Esophagus (tissue), 2 donors: ENCODE data around the gene FAM174C. TPM values are rescaled to one million over a fixed set of nuclear protein-coding genes. Genes with fewer than 3 reads are reported as not detected.

Source experiments
- H3K27ac ChIP-seq, 2 donors: one replicate each; pipeline ENCODE4 v1.5.1; 2013; ENCODE audit warnings: low read depth in 2 of 2, mild to moderate bottlenecking in 2 of 2, inconsistent platforms in 1 of 2, low read length in 1 of 2, moderate library complexity in 1 of 2
- H3K27me3 ChIP-seq, 2 donors: one replicate each; pipeline ENCODE4 v1.6.1; 2013; ENCODE audit warnings: low read length in 2 of 2, control low read depth in 1 of 2, mild to moderate bottlenecking in 1 of 2; ENCODE audit not compliant: insufficient read depth in 2 of 2, control insufficient read depth in 1 of 2
- H3K36me3 ChIP-seq, 2 donors: one replicate each; pipeline ENCODE4 v1.6.1; 2013; ENCODE audit warnings: low read length in 1 of 2; ENCODE audit not compliant: control insufficient read depth in 2 of 2, insufficient read depth in 2 of 2
- H3K4me1 ChIP-seq, 2 donors: one replicate each; pipeline ENCODE4 v1.6.1; 2013; ENCODE audit warnings: low read length in 1 of 2; ENCODE audit not compliant: control insufficient read depth in 2 of 2, insufficient read depth in 2 of 2
- H3K4me3 ChIP-seq, 2 donors: one replicate each; pipeline ENCODE4 v1.5.1; 2013; ENCODE audit warnings: low read length in 2 of 2, mild to moderate bottlenecking in 2 of 2, low read depth in 1 of 2, moderate library complexity in 1 of 2
- H3K9me3 ChIP-seq, 2 donors: one replicate each; pipeline ENCODE4 v1.6.1; 2013; ENCODE audit warnings: mild to moderate bottlenecking in 2 of 2, low read depth in 1 of 2, low read length in 1 of 2, moderate library complexity in 1 of 2; ENCODE audit not compliant: control insufficient read depth in 2 of 2, insufficient read depth in 1 of 2
- WGBS, 2 donors: extraction: QIAGEN DNeasy Blood & Tissue Kit; methylation state at CpG; one replicate each; pipeline ENCODE4 v1.1.7; 2013; 5-methylcytosine and 5-hydroxymethylcytosine counted together
- polyA plus RNA-seq, 2 donors: library from polyadenylated mRNA; stranded (reverse); fragments of 200-250 nt; gene quantifications; one replicate each; pipeline ENCODE4 v1.2.3, GENCODE V29; 2013
- donor health status: healthy with polysubstance abuse.
- donor health status: Bipolar disorder and iron deficiency.

The FAM174C gene
- polyA plus RNA-seq, 2 donors = 45.8 to 46.7 TPM

DNA sequence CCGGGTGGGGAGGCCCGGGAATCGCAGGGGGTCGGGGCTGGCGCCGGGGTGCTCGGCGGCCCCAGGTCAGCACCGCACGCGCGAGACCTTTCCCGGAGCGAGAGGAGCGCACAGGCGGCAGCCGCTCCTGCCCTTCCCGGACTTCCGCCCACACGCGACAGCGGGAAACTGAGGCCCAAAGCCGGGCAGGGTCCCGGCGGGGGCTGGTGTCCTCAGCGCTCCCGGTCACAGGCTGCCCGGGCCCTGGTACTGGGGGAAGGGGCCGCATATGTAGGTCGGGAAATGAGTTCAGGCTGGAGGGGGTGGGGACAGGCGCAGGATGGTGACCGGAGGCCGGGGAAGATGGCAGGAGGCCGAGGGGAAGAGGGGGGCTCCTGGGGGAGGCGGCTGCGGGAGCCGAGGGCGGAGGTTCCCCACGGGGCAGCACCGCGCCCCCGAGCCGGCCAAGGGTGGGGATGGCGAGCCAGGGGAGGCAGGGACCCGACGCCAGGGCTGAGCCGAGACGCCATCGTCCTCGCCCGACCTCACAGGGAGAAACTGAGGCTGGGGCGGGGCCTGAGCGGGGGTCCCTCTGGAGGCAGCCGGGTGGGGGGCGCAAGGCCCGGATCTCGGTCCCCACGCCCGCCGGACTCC, 38.2 kb upstream of the FAM174C start:
- Histone ChIP-seq H3K36me3 (peaks cover 0 to 4% of the 10 kb centered on the region in 2 donors), H3K27me3 (no peaks in the 10 kb centered on the region), H3K9me3 (no peaks in the 10 kb centered on the region), H3K4me3 (peak overlapping the region; percentile 52 to 56), H3K27ac (no peak overlapping the region), H3K4me1 (peaks cover under 1 to 37% of the 10 kb centered on the region in 2 donors)
- 0 to 1% methylated on average over 35 to 60 of the region's 60 CpGs for WGBS, 2 donors

GRCh38 chr19:1237754-1238368, 37.5 kb upstream of the FAM174C start, which contains the start of gene CBARP:
TSS of gene CBARP (minus strand) at chr19:1238005. CDS start at chr19:1236100, 1,905 bp downstream.
- WGBS, 2 donors = 1 to 3% methylated on average over 35 to 87 of the region's 87 CpGs
- Histone ChIP-seq H3K27ac (peak within 1 kb of the TSS in 1 of 2 donors; percentile 45), H3K4me3 (peak within 1 kb of the TSS; percentile 52 to 56), H3K27me3 (no peaks in the 10 kb centered on the region), H3K36me3 (peaks cover 0 to 4% of the 10 kb centered on the region in 2 donors), H3K4me1 (peaks cover 2 to 34% of the 10 kb centered on the region in 2 donors), H3K9me3 (no peaks in the 10 kb centered on the region)

- Histone ChIP-seq H3K27me3 (no peaks in the 10 kb centered on the region), H3K27ac (peak overlapping the region in 1 of 2 donors; percentile 45), H3K4me3 (peak overlapping the region in 1 of 2 donors; percentile 19), H3K36me3 (peaks cover 0 to 4% of the 10 kb centered on the region in 2 donors), H3K9me3 (no peaks in the 10 kb centered on the region), H3K4me1 (peaks cover 2 to 29% of the 10 kb centered on the region in 2 donors)
- 53 to 57% methylated on average over 34 of the region's 34 CpGs for WGBS, 2 donors
These were observed 36.7 kb upstream of the FAM174C start for GRCh38 chr19:1238369-1239303.

- Histone ChIP-seq H3K4me3 (no peak overlapping the region), H3K27me3 (no peaks in the 10 kb centered on the region)
- 67 to 75% methylated on average over 11 of the region's 11 CpGs for WGBS, 2 donors
These were observed 35.9 kb upstream of the FAM174C start for GRCh38 chr19:1239420-1239795.

GRCh38 chr19:1239796-1240737, 35.3 kb upstream of the FAM174C start:
- Histone ChIP-seq H3K4me3 (peak overlapping the region in 1 of 2 donors; percentile 13), H3K36me3 (no peaks in the 10 kb centered on the region), H3K9me3 (no peaks in the 10 kb centered on the region), H3K27me3 (no peaks in the 10 kb centered on the region), H3K4me1 (peaks cover 2 to 31% of the 10 kb centered on the region in 2 donors), H3K27ac (peak overlapping the region; percentile 66 to 78)
- WGBS, 2 donors = 9 to 15% methylated on average over 68 to 84 of the region's 84 CpGs

More at GRCh38 chr19:1239420-1239795, 35.9 kb upstream of the FAM174C start:
- Histone ChIP-seq H3K36me3 (peaks cover 0 to 4% of the 10 kb centered on the region in 2 donors), H3K27ac (peak overlapping the region; percentile 66 to 78), H3K9me3 (no peaks in the 10 kb centered on the region), H3K4me1 (peaks cover 2 to 31% of the 10 kb centered on the region in 2 donors)

DNA sequence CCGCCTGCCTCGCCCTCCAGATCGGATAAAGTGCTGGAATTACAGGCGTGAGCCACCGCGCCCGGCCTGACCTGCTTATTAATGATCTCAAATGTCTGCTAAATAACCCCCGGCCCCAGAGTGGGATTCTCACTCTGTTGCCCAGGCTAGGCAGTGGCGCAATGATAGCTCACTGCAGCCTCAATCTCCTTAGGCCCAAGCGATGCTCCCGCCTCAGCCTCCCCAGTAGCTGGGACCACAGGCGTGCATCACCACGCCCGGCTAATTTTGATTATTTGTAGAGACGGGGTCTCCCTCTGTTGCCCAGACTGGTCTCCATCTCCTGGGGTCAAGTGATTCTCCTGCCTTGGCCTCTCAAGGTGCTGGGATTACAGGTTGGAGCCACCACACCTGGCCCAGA, 34.4 kb upstream of the FAM174C start:
- H3K27me3 ChIP-seq = no peaks in the 10 kb centered on the region
- 52% methylated on average over 15 of the region's 15 CpGs for WGBS, 2 donors
- no peak overlapping the region for H3K4me3 ChIP-seq
- H3K27ac ChIP-seq = no peak overlapping the region
- no peaks in the 10 kb centered on the region for H3K9me3 ChIP-seq
- H3K4me1 ChIP-seq = peaks cover 5 to 29% of the 10 kb centered on the region in 2 donors
- no peaks in the 10 kb centered on the region for H3K36me3 ChIP-seq

DNA sequence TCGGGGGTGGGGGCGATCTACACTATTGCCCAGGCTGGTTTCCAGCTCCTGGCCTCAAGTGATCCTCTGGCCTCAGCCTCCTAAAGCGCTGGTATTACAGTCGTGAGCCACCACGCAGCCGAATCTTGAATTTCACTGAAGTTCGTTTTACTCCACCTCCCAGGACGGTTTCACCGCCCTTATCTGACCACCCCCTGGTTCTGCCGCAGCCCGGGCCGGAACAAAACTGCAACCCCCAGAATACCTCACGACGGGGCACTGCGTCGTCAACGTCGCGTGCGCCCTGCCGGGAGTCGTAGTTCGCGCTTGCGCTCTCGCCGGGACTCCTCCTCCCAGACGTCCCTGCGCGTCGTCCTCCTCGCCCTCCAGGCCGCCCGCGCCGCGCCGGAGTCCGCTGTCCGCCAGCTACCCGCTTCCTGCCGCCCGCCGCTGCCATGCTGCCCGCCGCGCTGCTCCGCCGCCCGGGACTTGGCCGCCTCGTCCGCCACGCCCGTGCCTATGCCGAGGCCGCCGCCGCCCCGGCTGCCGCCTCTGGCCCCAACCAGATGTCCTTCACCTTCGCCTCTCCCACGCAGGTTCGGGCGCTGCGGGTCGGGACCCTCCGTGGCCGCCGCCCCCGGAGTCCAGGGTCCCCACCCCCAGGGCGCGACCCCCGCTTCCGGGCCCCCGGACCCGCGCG, 33.8 kb upstream of the FAM174C start, which contains the start of gene ATP5F1D:
Gene ATP5F1D (plus strand): TSS at position 335 of the 679 bp plus-strand sequence. CDS start 100 bp downstream, at position 435.
- H3K4me1 ChIP-seq = peaks cover 5 to 31% of the 10 kb centered on the region in 2 donors
- 0 to 1% methylated on average over 75 to 79 of the region's 79 CpGs for whole genome bisulfite sequencing, 2 donors
- H3K36me3 ChIP-seq = no peaks in the 10 kb centered on the region
- no peaks in the 10 kb centered on the region for H3K9me3 ChIP-seq
- no peaks in the 10 kb centered on the region for H3K27me3 ChIP-seq
- H3K4me3 ChIP-seq = peak within 1 kb of the TSS; percentile 80 to 88
- H3K27ac ChIP-seq = peak within 1 kb of the TSS; percentile 79 to 94
